GM12872 (cell line): ENCODE data around the gene MED27.

Experiments
- TF ChIP-seq, protein P1 (sequence below): IDR thresholded peaks from 3 replicates; pipeline ENCODE4 v1.5.1; 2011; ENCODE audit warnings: low read depth, mild to moderate bottlenecking, low read length, moderate library complexity; ENCODE audit not compliant: insufficient read depth

Gene MED27

GRCh38 chr9:132007371-132008025, 72.2 kb downstream of the MED27 start:
- TF ChIP-seq, protein P1, sequence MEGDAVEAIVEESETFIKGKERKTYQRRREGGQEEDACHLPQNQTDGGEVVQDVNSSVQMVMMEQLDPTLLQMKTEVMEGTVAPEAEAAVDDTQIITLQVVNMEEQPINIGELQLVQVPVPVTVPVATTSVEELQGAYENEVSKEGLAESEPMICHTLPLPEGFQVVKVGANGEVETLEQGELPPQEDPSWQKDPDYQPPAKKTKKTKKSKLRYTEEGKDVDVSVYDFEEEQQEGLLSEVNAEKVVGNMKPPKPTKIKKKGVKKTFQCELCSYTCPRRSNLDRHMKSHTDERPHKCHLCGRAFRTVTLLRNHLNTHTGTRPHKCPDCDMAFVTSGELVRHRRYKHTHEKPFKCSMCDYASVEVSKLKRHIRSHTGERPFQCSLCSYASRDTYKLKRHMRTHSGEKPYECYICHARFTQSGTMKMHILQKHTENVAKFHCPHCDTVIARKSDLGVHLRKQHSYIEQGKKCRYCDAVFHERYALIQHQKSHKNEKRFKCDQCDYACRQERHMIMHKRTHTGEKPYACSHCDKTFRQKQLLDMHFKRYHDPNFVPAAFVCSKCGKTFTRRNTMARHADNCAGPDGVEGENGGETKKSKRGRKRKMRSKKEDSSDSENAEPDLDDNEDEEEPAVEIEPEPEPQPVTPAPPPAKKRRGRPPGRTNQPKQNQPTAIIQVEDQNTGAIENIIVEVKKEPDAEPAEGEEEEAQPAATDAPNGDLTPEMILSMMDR = no peak

DNA sequence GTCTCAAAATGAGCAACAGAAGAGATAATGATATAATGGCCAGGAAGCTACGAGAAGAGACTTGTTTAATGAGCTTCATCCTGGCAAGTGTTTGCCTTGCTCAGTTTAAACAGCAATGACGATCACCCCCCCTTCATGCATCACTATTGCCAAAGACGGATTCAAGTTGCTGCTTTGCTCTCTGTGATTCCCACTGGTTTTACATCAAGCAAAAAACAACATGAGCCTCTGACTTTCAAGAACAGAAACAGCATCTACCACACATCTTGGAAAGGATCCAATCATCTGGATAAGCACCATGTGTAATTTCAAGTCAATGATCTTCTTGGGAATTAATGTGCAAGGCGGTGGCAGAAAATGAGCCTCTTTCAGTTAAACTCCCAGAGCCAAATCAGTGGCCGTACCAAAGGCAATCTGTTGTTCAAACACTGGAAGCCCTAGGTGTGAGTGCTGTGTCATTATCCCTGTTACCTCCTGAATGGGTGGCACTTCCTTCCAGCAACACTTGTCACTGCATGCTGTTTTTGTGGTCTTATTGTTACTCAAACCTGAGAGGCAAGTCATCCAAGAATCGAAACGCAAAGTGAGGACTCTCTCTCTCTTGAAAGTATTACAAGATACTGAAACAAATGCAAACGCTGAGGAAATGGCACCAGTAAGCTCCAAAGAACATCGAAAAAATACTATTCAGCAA, 72.8 kb downstream of the MED27 start:
- TF ChIP-seq, protein P1 = no peak

DNA sequence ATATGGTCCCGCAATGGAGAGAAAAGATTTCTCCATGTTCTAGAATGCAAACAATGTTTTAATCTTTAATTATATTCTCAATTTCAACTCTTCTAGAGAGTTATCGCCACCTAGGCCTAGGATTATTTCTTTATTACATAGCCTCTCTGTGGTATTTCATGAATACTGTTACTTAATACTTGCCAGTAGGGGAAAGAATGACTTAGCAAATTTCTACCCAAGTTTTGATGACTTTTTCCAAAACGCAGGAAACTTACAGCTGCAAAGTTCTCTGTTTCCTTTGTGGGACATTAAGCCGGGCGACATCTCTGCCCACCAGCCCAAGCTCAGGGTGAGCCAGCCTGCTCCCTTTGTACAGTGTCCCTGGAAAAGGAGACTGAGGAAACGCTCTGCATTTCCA, 73.8 kb downstream of the MED27 start:
- TF ChIP-seq, protein P1 = no peak

- TF ChIP-seq, protein P1 = no peak
Observed at GRCh38 chr9:132004323-132004722, 75.3 kb downstream of the MED27 start.

- TF ChIP-seq, protein P1 = no peak
Observed at GRCh38 chr9:132003896-132004295, 75.8 kb downstream of the MED27 start.

DNA sequence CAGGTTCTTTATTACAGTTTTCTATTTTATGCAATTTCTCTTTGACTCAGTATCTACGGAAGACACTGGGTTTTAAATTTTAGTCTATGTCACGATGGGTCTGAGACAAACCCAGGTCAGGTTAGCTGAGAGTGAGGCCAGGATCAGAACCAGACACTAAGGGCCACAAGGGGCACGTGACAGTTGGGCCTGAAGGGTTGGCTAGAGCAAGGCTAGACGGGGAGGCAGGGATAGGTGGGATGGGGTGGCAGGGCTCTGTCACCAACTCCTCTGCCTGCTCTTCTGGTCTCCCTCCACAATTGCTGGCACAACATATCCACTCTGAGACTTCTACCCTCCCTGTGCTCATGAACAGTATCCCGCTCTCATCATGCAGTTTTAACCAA, 76.4 kb downstream of the MED27 start:
- TF ChIP-seq, protein P1 = no peak

- TF ChIP-seq, protein P1 = no peak
Observed at GRCh38 chr9:132002643-132003318, 76.9 kb downstream of the MED27 start.
